ENCODE data around the gene TCF25.
A peak's percentile ranks its signal among the peaks of the same experiment; 100 is the strongest.
"Not testable (repeated sequence)": the region's sequence is repeated elsewhere in the genome, so short reads cannot be mapped to it uniquely, and the experiment has no call there.

The TCF25 gene

DNA sequence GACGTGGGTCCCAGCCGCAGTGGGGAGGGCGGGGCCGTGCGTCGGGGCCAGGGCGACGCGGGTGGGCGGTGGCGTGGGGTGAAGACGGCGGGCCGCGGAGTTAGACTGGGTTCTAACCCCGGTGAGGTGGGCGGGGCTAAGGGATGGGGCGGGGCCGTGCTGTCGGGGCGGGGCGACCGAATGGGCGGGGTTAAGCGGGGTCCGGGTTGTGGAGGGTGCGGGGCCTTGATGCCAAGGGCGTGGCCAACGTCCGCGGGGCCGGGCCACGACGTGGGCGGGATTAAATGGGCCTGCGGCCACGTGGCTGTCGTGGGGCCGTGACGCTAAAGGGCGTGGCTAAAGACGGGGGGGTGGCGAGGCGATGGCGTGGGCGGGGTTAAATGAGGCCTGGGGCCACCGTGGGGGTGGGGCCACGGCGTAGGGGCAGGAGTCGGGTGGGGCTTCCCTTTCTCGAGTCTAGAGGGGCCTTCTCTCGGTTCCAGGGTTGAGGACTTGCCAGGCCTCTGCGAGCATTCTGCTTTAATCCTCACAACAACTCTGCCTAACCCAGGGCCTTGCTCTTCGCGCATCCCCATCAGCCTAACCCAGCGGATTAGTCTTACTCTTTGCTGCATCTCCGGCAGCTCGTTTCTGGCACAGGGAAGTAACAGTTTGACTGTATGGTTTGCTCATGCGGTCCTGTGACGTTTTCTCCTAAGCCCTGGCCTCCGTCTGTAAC lies 739 bp downstream of the TCF25 start:
- peak; percentile 84 for DNase-seq (ENCODE audit: low read depth, low spot score)

GRCh38 chr16:89879123-89879522 lies 5.7 kb downstream of the TCF25 start:
- not testable (repeated sequence) for DNase-seq (ENCODE audit: low read depth, low spot score)

DNA sequence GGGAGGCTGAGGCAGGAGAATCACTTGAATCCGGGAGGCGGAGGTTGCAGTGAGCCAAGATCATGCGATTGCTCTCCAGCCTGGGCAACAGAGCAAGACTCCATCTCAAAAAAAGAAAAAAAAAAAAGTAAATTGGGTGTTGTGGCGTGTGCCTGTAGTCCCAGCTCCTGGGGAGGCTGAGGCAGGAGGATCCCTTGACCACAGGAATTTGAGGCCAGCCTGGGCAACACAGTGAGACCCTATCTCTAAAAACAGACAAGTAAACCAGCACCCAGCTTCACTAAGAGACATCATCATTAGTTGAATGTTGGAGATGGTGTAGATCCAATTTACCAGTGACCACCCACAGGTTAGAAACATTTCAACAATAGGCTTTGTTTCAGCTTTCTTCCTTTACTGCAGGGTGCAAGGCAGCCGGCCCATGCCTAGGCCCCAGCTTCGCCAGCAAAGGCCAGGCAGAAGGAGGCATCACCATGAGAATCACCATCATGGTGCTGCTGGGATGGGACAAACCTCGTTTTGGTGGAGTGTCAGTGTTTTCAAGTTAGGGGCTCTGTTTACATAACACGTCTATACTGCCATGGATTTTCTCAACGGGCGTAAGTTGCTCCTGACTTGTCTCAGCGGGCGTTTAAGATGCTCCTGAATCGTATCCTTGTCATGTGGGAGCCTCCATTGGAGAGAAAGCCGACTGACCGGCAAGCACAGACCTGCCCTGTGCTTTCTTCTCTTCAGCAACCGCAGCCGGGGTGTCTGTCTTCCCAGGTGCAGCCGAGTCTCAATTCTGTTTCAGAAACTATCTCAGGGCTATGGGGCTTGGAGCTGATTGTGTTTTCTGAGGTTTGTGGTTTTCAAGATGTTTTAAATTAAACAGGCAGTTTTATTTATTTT lies 7.3 kb downstream of the TCF25 start:
- DNase-seq (ENCODE audit: low read depth, low spot score) = no peak

DNA sequence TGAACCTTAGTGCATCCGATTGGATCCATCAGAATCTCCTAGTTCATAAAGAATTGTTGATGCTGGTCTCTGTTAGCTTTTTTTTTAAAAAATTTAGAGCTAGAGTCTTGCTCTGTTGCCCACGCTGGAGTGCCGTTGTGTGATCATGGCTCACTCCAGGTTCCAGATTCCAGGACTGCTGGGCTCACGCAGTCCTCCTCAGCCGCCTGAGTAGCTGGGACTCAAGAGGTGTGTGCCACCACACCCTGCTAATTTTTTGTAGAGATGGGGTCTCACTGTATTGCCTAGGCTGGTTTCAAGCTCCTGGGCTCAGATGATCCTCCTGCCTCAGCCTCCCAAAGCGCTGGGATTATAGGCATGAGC lies 8.0 kb downstream of the TCF25 start:
- no peak for DNase-seq (ENCODE audit: low read depth, low spot score)

DNA sequence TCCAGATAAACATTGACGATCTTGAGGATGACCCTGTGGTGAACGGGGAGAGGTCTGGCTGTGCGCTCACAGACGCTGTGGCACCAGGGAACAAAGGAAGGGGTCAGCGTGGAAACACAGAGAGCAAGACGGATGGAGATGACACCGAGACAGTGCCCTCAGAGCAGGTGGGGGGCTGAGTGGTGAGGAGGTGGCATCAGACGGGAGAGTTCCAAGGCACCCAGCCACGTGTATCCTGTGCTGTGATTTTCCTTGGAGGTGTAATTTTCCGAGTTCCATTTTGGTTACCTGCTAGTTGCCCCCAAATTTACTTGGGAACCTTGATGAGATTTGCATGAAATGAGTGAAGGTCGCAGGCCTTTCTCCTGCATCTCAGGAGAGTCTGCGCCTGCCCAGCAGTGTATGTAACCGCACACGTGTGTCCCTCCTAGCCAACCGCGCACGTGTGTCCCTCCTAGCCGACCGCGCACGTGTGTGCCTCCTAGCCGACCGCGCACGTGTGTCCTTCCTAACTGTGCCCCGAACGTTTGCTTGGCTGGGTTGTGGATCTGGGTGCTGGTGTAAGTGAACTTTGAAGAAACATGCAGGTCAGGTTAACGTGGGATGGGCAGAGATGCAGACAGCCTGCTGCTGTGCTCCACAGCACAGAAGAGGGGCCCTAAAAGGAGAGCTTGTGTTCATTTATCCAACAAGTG lies 10.1 kb downstream of the TCF25 start:
- DNase-seq (ENCODE audit: low read depth, low spot score) = no peak

- no peak for DNase-seq (ENCODE audit: low read depth, low spot score)
Measured at GRCh38 chr16:89884041-89884421, 10.6 kb downstream of the TCF25 start.

- no peak for DNase-seq (ENCODE audit: low read depth, low spot score)
Measured at GRCh38 chr16:89887243-89887642, 13.9 kb downstream of the TCF25 start.

- DNase-seq (ENCODE audit: low read depth, low spot score) = no peak
Measured at GRCh38 chr16:89890200-89890599, 16.8 kb downstream of the TCF25 start.

GRCh38 chr16:89890886-89891657 lies 17.7 kb downstream of the TCF25 start:
- no peak for DNase-seq (ENCODE audit: low read depth, low spot score)

DNA sequence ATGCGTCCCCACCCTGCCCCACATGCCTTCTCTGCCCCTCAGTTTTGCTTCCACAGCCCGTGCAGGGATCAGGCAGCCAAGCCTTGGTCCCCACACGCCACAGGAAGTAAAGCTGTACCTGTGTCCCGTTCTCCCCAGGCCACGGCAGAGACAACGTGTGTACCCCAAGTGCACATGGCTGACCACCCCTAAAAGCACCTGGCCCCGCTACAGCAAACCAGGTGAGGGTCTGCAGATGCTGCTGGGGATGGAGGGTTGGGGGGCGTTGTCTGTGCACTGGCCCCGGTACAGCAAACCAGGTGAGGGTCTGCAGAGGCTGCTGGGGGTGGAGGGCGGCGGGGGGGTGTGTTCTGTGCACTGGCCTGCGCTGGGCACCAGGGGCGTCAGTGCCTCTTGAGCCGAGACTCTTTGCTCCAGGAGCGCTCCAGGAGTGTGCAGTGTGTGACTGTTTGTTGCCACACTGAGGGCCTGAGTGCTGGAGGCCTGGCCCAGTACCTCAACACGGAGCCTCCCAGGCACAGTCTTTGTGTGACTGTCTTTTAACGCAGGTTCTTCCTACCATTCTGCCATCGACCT lies 18.8 kb downstream of the TCF25 start:
- no peak for DNase-seq (ENCODE audit: low read depth, low spot score)

GRCh38 chr16:89892635-89893034 lies 19.2 kb downstream of the TCF25 start:
- no peak for DNase-seq (ENCODE audit: low read depth, low spot score)

DNA sequence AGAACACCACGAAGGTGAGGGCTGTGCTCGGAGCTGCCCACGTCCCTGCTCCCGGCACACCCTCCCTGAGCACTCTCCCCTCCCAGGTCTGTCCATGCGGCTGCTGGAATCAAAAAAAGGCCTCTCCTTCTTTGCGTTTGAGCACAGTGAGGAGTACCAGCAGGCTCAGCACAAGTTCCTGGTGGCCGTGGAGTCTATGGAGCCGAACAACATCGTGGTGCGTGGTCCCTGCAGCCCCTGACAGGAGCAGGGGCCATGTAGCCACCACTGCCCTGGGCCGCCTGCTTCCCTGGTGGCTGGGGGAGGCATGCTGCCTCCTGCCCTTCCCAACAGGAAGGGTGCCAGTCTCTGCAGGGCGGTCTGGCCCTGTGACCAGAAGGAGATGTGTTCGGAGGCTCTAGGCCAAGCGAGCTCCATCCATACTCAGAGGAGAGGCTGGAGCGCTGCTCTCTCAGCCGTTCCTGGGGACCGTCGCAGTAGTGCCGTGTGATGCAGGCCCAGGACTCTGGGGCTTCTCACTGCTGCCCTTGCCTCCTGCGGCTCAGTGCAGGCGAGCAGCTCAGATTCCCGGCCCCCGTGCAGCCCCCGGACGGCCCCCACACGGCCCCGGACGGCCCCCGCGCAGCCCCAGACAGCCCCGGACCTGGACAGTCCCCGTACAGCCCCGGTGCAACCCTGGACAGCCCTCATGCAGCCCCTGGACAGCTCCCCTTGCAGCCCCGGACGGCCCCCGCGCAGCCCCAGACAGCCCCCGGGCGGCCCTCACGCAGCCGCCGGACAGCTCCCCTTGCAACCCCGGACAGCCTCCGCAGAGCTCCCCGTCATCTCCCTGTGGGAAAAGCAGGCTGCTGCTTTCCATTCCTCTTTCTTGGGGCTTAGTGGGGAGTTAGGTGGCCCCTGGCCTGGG lies 20.5 kb downstream of the TCF25 start:
- no peak for DNase-seq (ENCODE audit: low read depth, low spot score)

DNA sequence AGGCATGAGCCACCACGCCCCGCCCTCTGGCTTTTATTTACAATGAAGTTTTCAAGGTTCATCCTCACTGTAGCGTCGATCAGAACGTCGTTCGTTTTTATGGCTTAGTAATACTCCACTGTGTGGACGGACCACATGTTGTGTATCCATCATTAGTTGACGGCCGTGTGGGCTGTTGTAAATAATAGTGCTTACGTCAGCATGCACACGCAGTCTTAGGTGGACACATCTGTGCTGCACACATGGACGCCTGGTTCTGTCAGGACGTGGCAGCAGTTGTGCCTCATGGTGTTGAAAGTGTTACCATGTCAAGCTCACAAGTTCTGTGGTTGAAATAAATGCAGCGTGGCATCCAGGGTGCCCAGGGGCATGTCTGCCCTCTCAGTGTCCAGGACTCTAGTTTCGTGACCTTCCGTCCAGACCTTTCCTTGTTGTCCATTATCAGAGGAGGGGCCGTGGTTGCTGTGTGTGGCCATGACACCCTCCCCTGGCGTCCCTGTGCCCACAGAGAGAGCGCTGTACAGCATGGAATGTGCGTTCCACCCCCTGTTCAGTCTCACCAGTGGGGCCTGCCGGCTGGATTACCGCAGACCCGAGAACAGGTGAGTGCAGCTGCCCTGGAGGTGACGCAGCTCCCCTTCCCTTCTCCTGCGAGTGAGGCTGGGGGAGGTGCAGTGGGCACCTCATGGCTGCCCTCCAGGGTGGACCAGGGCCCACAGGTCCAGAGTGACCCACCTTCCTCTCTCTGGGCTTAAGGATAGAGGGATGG lies 22.3 kb downstream of the TCF25 start:
- DNase-seq (ENCODE audit: low read depth, low spot score) = no peak

DNA sequence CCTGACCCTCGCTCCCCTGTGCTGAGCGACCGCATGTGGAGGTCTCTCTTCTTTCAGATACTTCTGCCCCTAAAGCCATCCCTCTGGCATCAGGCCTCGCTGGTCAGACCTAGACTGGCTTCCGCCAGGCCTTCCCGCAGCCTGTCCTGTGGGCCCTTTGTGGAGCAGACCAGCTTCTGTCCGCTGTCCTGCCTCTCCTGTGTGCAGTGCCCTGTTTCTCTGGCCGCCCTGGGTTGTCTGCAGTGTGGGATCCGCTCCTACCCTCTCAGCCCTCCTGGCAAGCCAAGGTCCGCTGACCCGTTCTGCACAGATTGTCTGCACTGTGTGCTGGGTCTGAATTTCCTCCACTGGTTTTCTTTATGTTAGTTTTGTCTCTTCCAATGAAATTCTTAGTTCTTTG lies 23.8 kb downstream of the TCF25 start:
- DNase-seq (ENCODE audit: low read depth, low spot score) = no peak

GRCh38 chr16:89898201-89898967 lies 25.0 kb downstream of the TCF25 start:
- DNase-seq (ENCODE audit: low read depth, low spot score) = no peak

DNA sequence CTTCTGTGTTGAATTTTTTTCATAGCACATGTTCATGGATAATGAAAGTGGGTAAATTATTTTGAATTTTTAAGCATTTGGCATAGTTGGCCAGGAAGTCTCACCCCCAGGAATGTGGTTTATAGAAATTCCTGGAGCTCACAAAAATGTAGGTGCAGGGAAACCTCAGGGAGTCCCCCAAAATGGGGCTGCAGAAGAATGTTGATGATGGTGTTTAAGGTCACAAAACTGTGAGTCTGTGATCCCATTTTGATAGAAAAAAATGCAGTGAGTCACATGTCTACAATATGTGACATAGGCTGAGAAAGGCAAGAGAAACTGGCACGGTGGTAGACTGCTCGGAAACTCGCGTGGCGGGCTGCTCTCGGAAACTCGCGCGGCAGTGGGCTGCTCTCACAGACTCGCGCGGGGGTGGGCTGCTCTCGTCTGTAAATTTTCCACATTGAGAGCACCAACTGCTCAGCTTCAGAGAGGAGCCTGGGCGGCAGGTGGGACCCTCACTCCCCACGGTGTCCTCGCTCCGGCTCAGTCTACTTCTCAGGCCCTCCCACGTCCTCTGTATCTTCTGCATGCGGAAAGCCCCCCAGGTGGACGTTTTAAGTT lies 26.6 kb downstream of the TCF25 start:
- no peak for DNase-seq (ENCODE audit: low read depth, low spot score)

DNA sequence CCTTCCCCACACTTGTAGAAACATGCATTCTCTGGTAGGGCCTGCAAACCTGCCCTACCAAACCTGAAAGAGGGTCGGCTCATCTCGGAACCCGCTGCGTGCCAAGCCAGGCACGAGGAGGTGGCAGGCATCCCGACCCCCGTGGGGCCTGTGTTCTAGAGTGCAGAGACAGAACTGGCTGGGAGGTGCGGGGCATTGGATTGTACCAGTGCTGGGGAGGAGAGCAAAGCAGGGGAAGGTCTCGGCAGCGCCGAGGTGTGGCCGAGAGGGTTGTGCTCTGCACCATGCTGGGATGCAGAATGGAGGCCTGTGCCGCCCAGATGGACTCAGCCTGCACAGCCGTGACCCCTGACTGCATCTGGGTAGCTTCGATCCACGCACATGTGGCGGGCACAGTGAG lies 27.5 kb downstream of the TCF25 start:
- DNase-seq (ENCODE audit: low read depth, low spot score) = no peak

DNA sequence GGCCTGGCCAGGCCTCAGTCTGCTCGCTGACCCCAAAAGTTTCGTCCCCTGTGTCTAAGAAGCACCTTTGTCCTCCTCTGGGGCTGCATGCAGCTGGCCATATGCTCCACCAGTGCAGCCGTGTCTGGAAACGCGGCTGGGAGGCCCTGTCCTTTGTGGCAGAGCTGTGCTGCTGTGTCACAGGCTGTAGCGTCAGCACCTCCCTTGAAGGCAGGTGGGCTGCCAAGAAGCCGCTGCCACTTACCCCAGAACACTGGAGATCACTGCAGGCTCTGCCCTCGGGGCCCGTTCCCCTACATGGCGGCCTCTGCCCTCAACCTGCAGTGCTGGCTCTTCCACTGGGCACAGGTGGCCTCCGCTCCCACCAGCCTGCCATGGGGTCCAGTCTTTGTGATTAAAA lies 29.6 kb downstream of the TCF25 start:
- DNase-seq (ENCODE audit: low read depth, low spot score) = no peak

Data from smooth muscle cell of the brain vasculature (primary cell).